HEK293 (cell line): ENCODE measurements around the gene KCTD10.
"Not testable (repeated sequence)": the region's sequence is repeated elsewhere in the genome, so short reads cannot be mapped to it uniquely, and the experiment has no call there.

Experiments used
- CTCF ChIA-PET: fragments of 350-600 bp; formaldehyde crosslinking; extraction: SDS; loops from one replicate; lab custom pipeline; 2021; ENCODE audit warnings: antibody characterized with exemption; lab: Yijun Ruan, JAX
- POLR2A ChIA-PET: fragments of 300-600 bp; formaldehyde crosslinking; extraction: SDS; loops from one replicate; lab custom pipeline; 2020; ENCODE audit warnings: antibody characterized with exemption, inconsistent platforms; lab: Yijun Ruan, JAX
- H3K27ac ChIP-seq: fragments of 200-500 bp; sonication (Bioruptor generic); 2 replicates; pipeline ENCODE4 v1.5.1; 2014; ENCODE audit warnings: low read depth, low read length, control low read depth, inconsistent platforms; ENCODE audit errors: extremely low read depth
- H3K36me3 ChIP-seq, 2 experiments: fragments of 200-500 bp in 1 of 2; sonication (Bioruptor generic) in 1 of 2; 1 replicate in 1 of 2; 2 replicates in 1 of 2; pipeline ENCODE4 v1.5.1; 2014 to 2017; ENCODE audit warnings: inconsistent platforms in 2 of 2, low read length in 2 of 2; ENCODE audit not compliant: control insufficient read depth in 2 of 2, insufficient read depth in 1 of 2
- H3K4me1 ChIP-seq: fragments of 200-500 bp; sonication (Bioruptor generic); 2 replicates; pipeline ENCODE4 v1.5.1; 2014; ENCODE audit warnings: mild to moderate bottlenecking, low read length, inconsistent platforms; ENCODE audit not compliant: control insufficient read depth, insufficient read depth
- H3K4me3 ChIP-seq: 2 replicates; pipeline ENCODE4 v1.5.1; 2011; ENCODE audit warnings: low read depth, mild to moderate bottlenecking, control low read depth, low read length, moderate library complexity
- H3K9me3 ChIP-seq: fragments of 200-500 bp; sonication (Bioruptor generic); 2 replicates; pipeline ENCODE4 v1.5.1; 2014; ENCODE audit warnings: low read depth, low read length, inconsistent platforms; ENCODE audit not compliant: control insufficient read depth, insufficient read depth
- BCL6B ChIP-seq: fragments of 450-650 bp; formaldehyde crosslinking; IDR thresholded peaks from 2 replicates; pipeline ENCODE4 v1.5.1; 2017; ENCODE audit warnings: missing biosample characterization, missing genetic modification characterization
- SETDB1 ChIP-seq: IDR thresholded peaks from one replicate; pipeline ENCODE4 v1.6.1; 2017; ENCODE audit warnings: mild to moderate bottlenecking, low read length, moderate library complexity, mixed read lengths; ENCODE audit not compliant: insufficient read length
- ZFP41 ChIP-seq: fragments of 450-650 bp; formaldehyde crosslinking; IDR thresholded peaks from 2 replicates; pipeline ENCODE4 v1.5.1; 2016; ENCODE audit warnings: missing biosample characterization, missing genetic modification characterization, borderline replicate concordance
- ZNF184 ChIP-seq: fragments of 450-650 bp; IDR thresholded peaks from 2 replicates; pipeline ENCODE4 v1.5.1; 2018; ENCODE audit warnings: missing biosample characterization, mild to moderate bottlenecking, missing genetic modification characterization
- ZNF211 ChIP-seq: fragments of 450-650 bp; formaldehyde crosslinking; IDR thresholded peaks from 2 replicates; pipeline ENCODE4 v1.5.1; 2016; ENCODE audit warnings: low read depth, missing biosample characterization, missing genetic modification characterization
- ZNF221 ChIP-seq: fragments of 450-650 bp; formaldehyde crosslinking; IDR thresholded peaks from 2 replicates; pipeline ENCODE4 v1.5.1; 2017; ENCODE audit warnings: missing biosample characterization, missing genetic modification characterization, borderline replicate concordance
- ZNF544 ChIP-seq: fragments of 450-650 bp; formaldehyde crosslinking; IDR thresholded peaks from 2 replicates; pipeline ENCODE4 v1.5.0; 2017; ENCODE audit warnings: missing biosample characterization, missing genetic modification characterization
- ZNF629 ChIP-seq: fragments of 450-650 bp; formaldehyde crosslinking; IDR thresholded peaks from 2 replicates; pipeline ENCODE4 v1.5.1; 2017; ENCODE audit warnings: missing biosample characterization, missing genetic modification characterization
- ZNF791 ChIP-seq: fragments of 450-650 bp; formaldehyde crosslinking; IDR thresholded peaks from 2 replicates; pipeline ENCODE4 v1.5.1; 2016; ENCODE audit warnings: missing biosample characterization, missing genetic modification characterization
- TF ChIP-seq, protein P1 (sequence below): fragments of 450-650 bp; formaldehyde crosslinking; IDR thresholded peaks from 2 replicates; pipeline ENCODE4 v1.5.1; 2016; ENCODE audit warnings: missing biosample characterization, missing genetic modification characterization
- TF ChIP-seq, protein P2 (sequence below): fragments of 450-650 bp; formaldehyde crosslinking; conservative IDR thresholded peaks from 2 replicates; pipeline ENCODE4 v1.5.1; 2016; ENCODE audit warnings: low read depth, missing biosample characterization, missing genetic modification characterization
- TF ChIP-seq, protein P3 (sequence below): fragments of 450-650 bp; formaldehyde crosslinking; IDR thresholded peaks from 2 replicates; pipeline ENCODE4; 2016; ENCODE audit warnings: missing biosample characterization, missing genetic modification characterization

The KCTD10 gene

GRCh38 chr12:109418848-109419480, 58.1 kb downstream of the KCTD10 start:
- H3K4me1 ChIP-seq: no peaks in the 10 kb centered on the region
- CTCF ChIA-PET: interaction anchor here (0.6 to 1.8 kb wide), 6 partner anchors 14 to 1445 kb away, joined by 3 to 6 read pairs (median 4); no protein-coding TSS in a partner anchor
- H3K27ac ChIP-seq: no peak overlapping the region
- no peaks in the 10 kb centered on the region for H3K36me3 ChIP-seq
- H3K9me3 ChIP-seq: no peaks in the 10 kb centered on the region
- no peak overlapping the region for H3K4me3 ChIP-seq
- POLR2A ChIA-PET: interaction anchor here (0.7 kb wide), 1 partner anchor 33 kb away, joined by 4 read pairs; no protein-coding TSS in a partner anchor
- TF ChIP-seq, protein P1, sequence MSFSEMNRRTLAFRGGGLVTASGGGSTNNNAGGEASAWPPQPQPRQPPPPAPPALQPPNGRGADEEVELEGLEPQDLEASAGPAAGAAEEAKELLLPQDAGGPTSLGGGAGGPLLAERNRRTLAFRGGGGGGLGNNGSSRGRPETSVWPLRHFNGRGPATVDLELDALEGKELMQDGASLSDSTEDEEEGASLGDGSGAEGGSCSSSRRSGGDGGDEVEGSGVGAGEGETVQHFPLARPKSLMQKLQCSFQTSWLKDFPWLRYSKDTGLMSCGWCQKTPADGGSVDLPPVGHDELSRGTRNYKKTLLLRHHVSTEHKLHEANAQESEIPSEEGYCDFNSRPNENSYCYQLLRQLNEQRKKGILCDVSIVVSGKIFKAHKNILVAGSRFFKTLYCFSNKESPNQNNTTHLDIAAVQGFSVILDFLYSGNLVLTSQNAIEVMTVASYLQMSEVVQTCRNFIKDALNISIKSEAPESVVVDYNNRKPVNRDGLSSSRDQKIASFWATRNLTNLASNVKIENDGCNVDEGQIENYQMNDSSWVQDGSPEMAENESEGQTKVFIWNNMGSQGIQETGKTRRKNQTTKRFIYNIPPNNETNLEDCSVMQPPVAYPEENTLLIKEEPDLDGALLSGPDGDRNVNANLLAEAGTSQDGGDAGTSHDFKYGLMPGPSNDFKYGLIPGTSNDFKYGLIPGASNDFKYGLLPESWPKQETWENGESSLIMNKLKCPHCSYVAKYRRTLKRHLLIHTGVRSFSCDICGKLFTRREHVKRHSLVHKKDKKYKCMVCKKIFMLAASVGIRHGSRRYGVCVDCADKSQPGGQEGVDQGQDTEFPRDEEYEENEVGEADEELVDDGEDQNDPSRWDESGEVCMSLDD: no peak
- TF ChIP-seq ZNF211 (tag by site-specific recombination) (no peak), ZNF221 (tag by site-specific recombination) (no peak), ZNF544 (tag by site-specific recombination) (no peak), SETDB1 (no peak), ZNF791 (tag by site-specific recombination) (no peak), ZNF184 (tag by site-specific recombination) (no peak), ZNF629 (no peak), BCL6B (no peak), ZFP41 (tag by site-specific recombination) (no peak)
- TF ChIP-seq, protein P2, sequence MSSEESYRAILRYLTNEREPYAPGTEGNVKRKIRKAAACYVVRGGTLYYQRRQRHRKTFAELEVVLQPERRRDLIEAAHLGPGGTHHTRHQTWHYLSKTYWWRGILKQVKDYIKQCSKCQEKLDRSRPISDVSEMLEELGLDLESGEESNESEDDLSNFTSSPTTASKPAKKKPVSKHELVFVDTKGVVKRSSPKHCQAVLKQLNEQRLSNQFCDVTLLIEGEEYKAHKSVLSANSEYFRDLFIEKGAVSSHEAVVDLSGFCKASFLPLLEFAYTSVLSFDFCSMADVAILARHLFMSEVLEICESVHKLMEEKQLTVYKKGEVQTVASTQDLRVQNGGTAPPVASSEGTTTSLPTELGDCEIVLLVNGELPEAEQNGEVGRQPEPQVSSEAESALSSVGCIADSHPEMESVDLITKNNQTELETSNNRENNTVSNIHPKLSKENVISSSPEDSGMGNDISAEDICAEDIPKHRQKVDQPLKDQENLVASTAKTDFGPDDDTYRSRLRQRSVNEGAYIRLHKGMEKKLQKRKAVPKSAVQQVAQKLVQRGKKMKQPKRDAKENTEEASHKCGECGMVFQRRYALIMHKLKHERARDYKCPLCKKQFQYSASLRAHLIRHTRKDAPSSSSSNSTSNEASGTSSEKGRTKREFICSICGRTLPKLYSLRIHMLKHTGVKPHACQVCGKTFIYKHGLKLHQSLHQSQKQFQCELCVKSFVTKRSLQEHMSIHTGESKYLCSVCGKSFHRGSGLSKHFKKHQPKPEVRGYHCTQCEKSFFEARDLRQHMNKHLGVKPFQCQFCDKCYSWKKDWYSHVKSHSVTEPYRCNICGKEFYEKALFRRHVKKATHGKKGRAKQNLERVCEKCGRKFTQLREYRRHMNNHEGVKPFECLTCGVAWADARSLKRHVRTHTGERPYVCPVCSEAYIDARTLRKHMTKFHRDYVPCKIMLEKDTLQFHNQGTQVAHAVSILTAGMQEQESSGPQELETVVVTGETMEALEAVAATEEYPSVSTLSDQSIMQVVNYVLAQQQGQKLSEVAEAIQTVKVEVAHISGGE: no peak
- TF ChIP-seq, protein P3, sequence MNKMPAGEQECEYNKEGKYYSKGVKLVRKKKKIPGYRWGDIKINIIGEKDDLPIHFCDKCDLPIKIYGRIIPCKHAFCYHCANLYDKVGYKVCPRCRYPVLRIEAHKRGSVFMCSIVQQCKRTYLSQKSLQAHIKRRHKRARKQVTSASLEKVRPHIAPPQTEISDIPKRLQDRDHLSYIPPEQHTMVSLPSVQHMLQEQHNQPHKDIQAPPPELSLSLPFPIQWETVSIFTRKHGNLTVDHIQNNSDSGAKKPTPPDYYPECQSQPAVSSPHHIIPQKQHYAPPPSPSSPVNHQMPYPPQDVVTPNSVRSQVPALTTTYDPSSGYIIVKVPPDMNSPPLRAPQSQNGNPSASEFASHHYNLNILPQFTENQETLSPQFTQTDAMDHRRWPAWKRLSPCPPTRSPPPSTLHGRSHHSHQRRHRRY (tag by site-specific recombination): no peak
- TF ChIP-seq, all 188 proteins: peak for 0

DNA sequence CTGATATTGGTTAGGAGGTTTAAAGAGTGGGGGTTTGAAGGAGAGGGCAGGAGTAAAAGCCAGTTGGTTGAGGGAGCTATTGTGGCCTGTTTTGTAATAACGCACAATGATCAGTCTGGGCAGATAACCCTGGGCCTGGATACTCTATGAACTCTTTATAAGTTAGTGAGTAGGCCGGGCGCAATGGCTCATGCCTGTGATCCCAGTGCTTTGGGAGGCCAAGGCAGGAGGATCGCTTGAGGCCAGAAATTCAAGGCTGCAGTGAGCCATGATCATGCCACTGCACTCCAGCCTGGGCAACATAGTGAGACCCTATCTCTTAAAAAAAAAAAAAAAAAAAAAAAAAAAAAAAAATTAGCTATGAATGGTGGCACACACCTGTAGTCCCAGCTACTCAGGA, 71.0 kb downstream of the KCTD10 start:
- H3K4me3 ChIP-seq, H3K9me3 ChIP-seq, H3K4me1 ChIP-seq, H3K36me3 ChIP-seq, POLR2A ChIA-PET, H3K27ac ChIP-seq: not testable (repeated sequence)
- CTCF ChIA-PET: interaction anchor here (0.7 to 5.2 kb wide), 5 partner anchors 12 to 76 kb away, joined by 3 to 23 read pairs (median 3); no protein-coding TSS in a partner anchor

GRCh38 chr12:109404841-109405240, 72.3 kb downstream of the KCTD10 start:
- H3K36me3 ChIP-seq, POLR2A ChIA-PET, H3K4me3 ChIP-seq, H3K27ac ChIP-seq, H3K4me1 ChIP-seq, H3K9me3 ChIP-seq: not testable (repeated sequence)
- CTCF ChIA-PET: interaction anchor here (0.6 to 5.2 kb wide), 4 partner anchors 9 to 189 kb away, joined by 3 to 23 read pairs (median 4); no protein-coding TSS in a partner anchor
